ENCODE data around the gene ATP1B3.

The ATP1B3 gene

GRCh38 chr3:141942006-141942405 is 65.6 kb downstream of the ATP1B3 start (continued):
- TF ChIP-seq ZBTB11 (tag by site-specific recombination; conservative IDR thresholded peaks at IDR 0.05; ENCODE audit: low read depth) (no peak), ZNF580 (tag by site-specific recombination; IDR thresholded peaks at IDR 0.05) (no peak), ZNF76 (tag by site-specific recombination; IDR thresholded peaks at IDR 0.05; ENCODE audit: borderline replicate concordance, low read depth) (no peak), ZNF155 (tag by site-specific recombination; IDR thresholded peaks at IDR 0.05) (no peak), ZNF10 (tag by site-specific recombination; IDR thresholded peaks at IDR 0.05) (no peak)

GRCh38 chr3:141945726-141946485 is 69.5 kb downstream of the ATP1B3 start:
- Histone ChIP-seq H3K4me3 (ENCODE audit: low read depth, low read length) (no peak overlapping the region), H3K36me3 (ENCODE audit: control insufficient read depth in 2 of 2, insufficient read depth in 1 of 2, low read length in 2 of 2) (no peaks in the 10 kb centered on the region), H3K27ac (ENCODE audit: extremely low read depth, low read depth, low read length) (no peak overlapping the region), H3K4me1 (ENCODE audit: control insufficient read depth, insufficient read depth, low read length) (0 out of 2 replicates have a peak, but pooled peaks cover 3% of the 10 kb centered on the region), H3K9me3 (ENCODE audit: control insufficient read depth, insufficient read depth, low read depth, low read length) (no peaks in the 10 kb centered on the region)
- no peak for TF ChIP-seq ZNF473 (tag by site-specific recombination; IDR thresholded peaks at IDR 0.05)
- no peak for TF ChIP-seq MZF1 (tag by site-specific recombination; IDR thresholded peaks at IDR 0.05; ENCODE audit: borderline replicate concordance)
- TF ChIP-seq ZNF48 (tag by site-specific recombination; IDR thresholded peaks at IDR 0.05) = no peak
- TF ChIP-seq ZNF626 (tag by site-specific recombination; IDR thresholded peaks at IDR 0.05) = no peak
- no peak for TF ChIP-seq ZSCAN23 (tag by site-specific recombination; IDR thresholded peaks at IDR 0.05)
- no peak for TF ChIP-seq ZNF146 (tag by site-specific recombination; IDR thresholded peaks at IDR 0.05)
- no peak for TF ChIP-seq ZNF621 (tag by site-specific recombination; IDR thresholded peaks at IDR 0.05)
- no peak for TF ChIP-seq ZNF629 (tag by site-specific recombination; IDR thresholded peaks at IDR 0.05)
- no peak for TF ChIP-seq SETDB1 (IDR thresholded peaks at IDR 0.05; ENCODE audit: insufficient read length, low read length)
- TF ChIP-seq FEZF1 (tag by site-specific recombination; IDR thresholded peaks at IDR 0.05) = no peak
- TF ChIP-seq ZNF266 (tag by site-specific recombination; IDR thresholded peaks at IDR 0.05; ENCODE audit: low read depth) = no peak
- no peak for TF ChIP-seq ZNF354C (tag by site-specific recombination; IDR thresholded peaks at IDR 0.05; ENCODE audit: borderline replicate concordance, low read depth)
- no peak for TF ChIP-seq ZNF580 (tag by site-specific recombination; IDR thresholded peaks at IDR 0.05)
- ChIA-PET CTCF (interaction anchor here (0.6 to 0.7 kb wide), 2 partner anchors 28 to 210 kb away, joined by 3 read pairs; no protein-coding TSS in a partner anchor), POLR2A (no interaction called here)

- ChIA-PET POLR2A (no interaction called here), CTCF (no interaction called here)
- H3K9me3 ChIP-seq (ENCODE audit: control insufficient read depth, insufficient read depth, low read depth, low read length) = no peaks in the 10 kb centered on the region
- no peak overlapping the region for H3K4me3 ChIP-seq (ENCODE audit: low read depth, low read length)
- peaks cover 0 to 7% of the 10 kb centered on the region in 2 experiments; a peak in 1 of 3 replicates for H3K36me3 ChIP-seq (ENCODE audit: control insufficient read depth in 2 of 2, insufficient read depth in 1 of 2, low read length in 2 of 2)
- H3K27ac ChIP-seq (ENCODE audit: extremely low read depth, low read depth, low read length) = no peak overlapping the region
- H3K4me1 ChIP-seq (ENCODE audit: control insufficient read depth, insufficient read depth, low read length) = no peaks in the 10 kb centered on the region
- TF ChIP-seq ZNF394 (tag by site-specific recombination; IDR thresholded peaks at IDR 0.05; ENCODE audit: borderline replicate concordance) (no peak), KLF7 (tag by site-specific recombination; IDR thresholded peaks at IDR 0.05; ENCODE audit: borderline replicate concordance) (no peak), ZNF211 (tag by site-specific recombination; IDR thresholded peaks at IDR 0.05; ENCODE audit: low read depth) (no peak), SP7 (tag by site-specific recombination; IDR thresholded peaks at IDR 0.05) (no peak), ZNF560 (tag by site-specific recombination; IDR thresholded peaks at IDR 0.05; ENCODE audit: borderline replicate concordance) (no peak), ZFP3 (tag by site-specific recombination; IDR thresholded peaks at IDR 0.05; ENCODE audit: low read depth) (no peak), ZNF391 (tag by site-specific recombination; IDR thresholded peaks at IDR 0.05; ENCODE audit: borderline replicate concordance, low read depth) (no peak), ZNF664 (tag by site-specific recombination; IDR thresholded peaks at IDR 0.05) (no peak), ATF2 (tag by site-specific recombination; IDR thresholded peaks at IDR 0.05; ENCODE audit: low read depth) (no peak), PRDM6 (tag by site-specific recombination; IDR thresholded peaks at IDR 0.05) (no peak)
These were observed 73.0 kb downstream of the ATP1B3 start for GRCh38 chr3:141949399-141949798.
